Ovary (tissue), 3 donors: Measurements from ENCODE around the gene C16orf90.

Experiments used
- CTCF ChIP-seq, 3 donors: fragments of 450-650 bp in 2 of 3; fragments of 200-600 bp in 1 of 3; IDR thresholded peaks; one replicate each; pipeline versions ENCODE4 v1.5.1 to v1.8.0; 2016 to 2022; ENCODE audit warnings: antibody characterized with exemption in 3 of 3, mild to moderate bottlenecking in 1 of 3
- EP300 ChIP-seq: sonication (generic); formaldehyde crosslinking; IDR thresholded peaks from one replicate; pipeline ENCODE4 v1.6.1; 2017; ENCODE audit warnings: antibody characterized with exemption
- POLR2A ChIP-seq: fragments of 450-650 bp; IDR thresholded peaks from one replicate; pipeline ENCODE4 v1.6.1; 2017; ENCODE audit warnings: antibody characterized with exemption, mild to moderate bottlenecking, moderate library complexity
- donor health status: DM: no; HTN: no; CAD: no.

- TF ChIP-seq CTCF (IDR thresholded peaks at IDR 0.05) (no peak), EP300 (no peak), POLR2A (no peak)
Observed at GRCh38 chr16:3487521-3488410, 7.5 kb downstream of the C16orf90 start.
